ENCODE data around the gene AGAP9. TPM values are rescaled to one million over a fixed set of nuclear protein-coding genes. Genes with fewer than 3 reads are reported as not detected.
"Not testable (repeated sequence)": the region's sequence is repeated elsewhere in the genome, so short reads cannot be mapped to it uniquely, and the experiment has no call there.

AGAP9 gene
- total RNA-seq, 1 donor from 2014 or later = 3.5 TPM

- DNase-seq (ENCODE audit: low read depth) = no peak
These were observed 65.6 kb downstream of the AGAP9 start for GRCh38 chr10:47457826-47458225.

GRCh38 chr10:47457528-47457820 lies 66.0 kb downstream of the AGAP9 start:
- no peak for DNase-seq (ENCODE audit: low read depth)

- DNase-seq (ENCODE audit: low read depth) = no peak
These were observed 66.5 kb downstream of the AGAP9 start for GRCh38 chr10:47456794-47457527.

GRCh38 chr10:47456079-47456785 lies 67.2 kb downstream of the AGAP9 start:
- no peak for DNase-seq (ENCODE audit: low read depth)

DNA sequence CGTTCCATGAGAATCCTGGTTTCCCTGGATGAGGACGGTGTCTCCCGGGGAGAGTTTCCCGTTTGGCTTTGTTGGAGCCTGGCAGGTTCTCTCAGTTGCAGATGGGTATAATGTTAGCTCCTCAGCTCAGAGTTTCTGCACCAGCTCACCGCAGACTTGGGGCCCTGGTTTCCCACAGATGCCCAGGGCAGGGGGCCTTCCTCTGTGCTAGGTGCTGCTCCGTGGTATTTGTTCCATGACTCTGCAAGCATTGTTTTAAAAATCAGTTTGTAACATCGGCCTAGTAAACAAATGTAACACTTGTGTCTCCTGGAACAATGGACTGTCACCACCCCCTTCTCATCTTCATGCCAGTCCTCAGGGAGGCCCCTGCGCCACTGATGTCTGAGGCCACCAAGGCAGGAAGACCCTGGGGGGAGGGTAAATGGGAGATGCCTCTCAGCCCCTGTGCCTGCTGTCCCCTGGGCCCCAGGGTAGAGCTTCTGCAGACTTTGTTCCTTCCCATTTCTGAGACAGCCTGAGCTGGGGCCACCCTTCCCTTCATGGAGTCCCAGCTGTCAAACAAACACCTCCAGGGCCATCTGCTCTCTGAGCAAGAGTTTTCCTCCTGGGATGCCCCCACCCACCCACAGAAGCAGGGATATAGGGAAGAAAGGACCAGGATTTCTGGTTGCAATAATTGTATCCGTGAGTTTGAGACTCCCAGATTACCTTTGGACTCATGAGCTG lies 67.9 kb downstream of the AGAP9 start:
- not testable (repeated sequence) for DNase-seq (ENCODE audit: low read depth)

DNA sequence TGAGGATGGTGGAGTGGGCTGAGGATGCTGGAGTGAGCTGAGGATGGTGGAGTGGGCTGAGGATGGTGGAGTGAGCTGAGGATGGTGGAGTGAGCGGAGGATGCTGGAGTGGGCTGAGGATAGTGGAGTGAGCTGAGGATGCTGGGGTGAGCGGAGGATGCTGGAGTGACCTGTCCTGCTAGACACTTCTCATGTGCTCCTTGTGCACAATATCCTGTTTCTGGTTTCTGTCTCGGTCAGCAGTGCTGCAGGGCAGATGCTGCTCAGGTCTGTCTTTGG lies 68.7 kb downstream of the AGAP9 start:
- DNase-seq (ENCODE audit: low read depth) = no peak

GRCh38 chr10:47454008-47454779 lies 69.2 kb downstream of the AGAP9 start:
- DNase-seq (ENCODE audit: low read depth) = no peak

DNA sequence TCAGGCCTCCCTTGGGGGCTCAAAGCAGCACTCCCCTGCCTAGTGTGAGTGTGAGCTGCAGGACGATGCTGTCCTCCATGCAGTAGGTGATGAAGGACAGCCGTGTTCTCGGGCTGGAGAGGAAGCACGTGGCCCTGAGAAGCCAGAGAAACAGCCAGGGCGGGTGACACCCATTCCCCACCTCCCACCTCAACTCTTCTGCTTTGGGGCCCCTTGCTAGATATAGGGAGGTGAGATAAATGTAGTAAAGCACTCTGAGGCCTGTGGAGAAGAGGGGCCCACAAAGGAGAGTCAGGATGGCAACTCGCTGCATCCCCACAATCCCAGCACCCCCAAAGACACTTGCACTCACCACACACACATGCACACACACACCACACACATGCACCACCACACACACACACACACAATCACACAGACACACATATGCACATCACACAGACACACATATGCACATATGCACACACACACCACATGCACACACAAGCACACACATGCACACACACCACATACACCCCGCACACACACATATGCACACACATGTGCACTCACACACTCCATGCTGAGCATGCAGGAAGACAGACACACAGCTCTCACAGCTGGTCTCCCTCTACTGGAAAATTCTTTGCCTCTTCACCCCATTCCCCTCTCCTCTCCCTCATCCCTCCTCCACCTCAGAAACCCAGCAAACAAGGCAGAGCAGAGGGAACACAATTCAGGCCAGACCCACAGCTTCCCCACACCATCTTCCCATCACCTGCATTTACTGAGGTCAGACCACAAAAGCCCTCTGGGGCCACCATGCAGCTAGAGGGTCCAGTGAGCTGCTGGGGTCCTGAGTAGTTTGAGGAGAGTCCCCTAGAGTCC lies 70.1 kb downstream of the AGAP9 start:
- DNase-seq (ENCODE audit: low read depth) = no peak

GRCh38 chr10:47452495-47453140 lies 70.8 kb downstream of the AGAP9 start:
- peak; percentile 43 for DNase-seq (ENCODE audit: low read depth)

- DNase-seq (ENCODE audit: low read depth) = no peak
These were observed 71.4 kb downstream of the AGAP9 start for GRCh38 chr10:47451998-47452494.

Other genes with a start within 250 kb of the AGAP9 start
- gene GDF10, start 223.4 kb downstream of the AGAP9 start, total RNA-seq = not detected in 2 replicates
- gene GDF2, start 201.2 kb downstream of the AGAP9 start, total RNA-seq = not detected in 2 replicates
- not detected in 2 replicates for gene RBP3, start 175.3 kb downstream of the AGAP9 start, total RNA-seq
- 0.19 and 0.31 TPM in 2 replicates for gene ZNF488, start 139.3 kb downstream of the AGAP9 start, total RNA-seq
- gene ANXA8, start 39.5 kb downstream of the AGAP9 start, total RNA-seq = not detected in 2 replicates
- gene FAM25G, start 31.9 kb downstream of the AGAP9 start, total RNA-seq = not detected in 2 replicates
- not detected in 2 replicates for gene SYT15B, start 240.0 kb upstream of the AGAP9 start, total RNA-seq

Data from myocyte (in vitro differentiated cells).